Thyroid gland (tissue), 4 donors: Measurements from ENCODE around the gene ARID3A.

Experiments
- CTCF ChIP-seq, 6 experiments: fragments of 200-600 bp in 3 of 6; fragments of 450-650 bp in 3 of 6; sonication (generic) in 3 of 6; IDR thresholded peaks; one replicate each; pipeline ENCODE4 v1.5.1; 2016 to 2019; ENCODE audit warnings: antibody characterized with exemption in 6 of 6, mild to moderate bottlenecking in 2 of 6, inconsistent platforms in 1 of 6, moderate library complexity in 1 of 6
- POLR2A ChIP-seq, 2 donors: fragments of 450-650 bp; IDR thresholded peaks; one replicate each; pipeline ENCODE4 v1.6.1; 2017; ENCODE audit warnings: antibody characterized with exemption in 2 of 2, mild to moderate bottlenecking in 2 of 2, moderate library complexity in 1 of 2

GRCh38 chr19:977058-977464 lies 51.2 kb downstream of the ARID3A start:
- no peak for TF ChIP-seq CTCF (IDR thresholded peaks at IDR 0.05)
- TF ChIP-seq POLR2A (IDR thresholded peaks at IDR 0.05) = no peak
